ENCODE measurements around the gene TTC36. TPM values are rescaled to one million over a fixed set of nuclear protein-coding genes. Genes with fewer than 3 reads are reported as not detected.

The TTC36 gene
- total RNA-seq, 1 experiment from 2014 or later, result 0.38 TPM

DNA sequence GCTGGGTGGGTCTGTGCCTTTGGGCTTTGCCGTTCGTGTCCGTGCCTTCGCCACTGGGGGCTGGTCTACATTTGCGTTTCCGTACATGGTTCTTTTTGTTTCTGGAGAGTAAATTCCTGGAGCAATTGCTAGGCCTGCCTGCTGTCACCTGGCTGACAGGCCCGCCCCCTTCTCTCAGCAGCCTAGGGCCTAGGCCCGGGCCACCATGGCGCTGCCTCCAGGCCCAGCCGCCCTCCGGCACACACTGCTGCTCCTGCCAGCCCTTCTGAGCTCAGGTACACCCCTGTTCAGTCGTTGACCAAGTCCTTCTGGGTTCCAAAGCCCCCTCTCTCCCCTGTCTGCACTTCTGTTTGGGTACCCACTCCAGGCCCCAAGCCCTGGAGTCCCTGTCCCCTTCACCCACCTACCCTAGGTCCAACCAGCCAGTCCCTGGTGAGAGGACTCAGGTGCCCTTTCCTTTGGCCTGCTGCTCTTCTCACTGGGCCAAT lies 4.4 kb downstream of the TTC36 start:
- no peak for DNase-seq
- TF ChIP-seq, protein P1, sequence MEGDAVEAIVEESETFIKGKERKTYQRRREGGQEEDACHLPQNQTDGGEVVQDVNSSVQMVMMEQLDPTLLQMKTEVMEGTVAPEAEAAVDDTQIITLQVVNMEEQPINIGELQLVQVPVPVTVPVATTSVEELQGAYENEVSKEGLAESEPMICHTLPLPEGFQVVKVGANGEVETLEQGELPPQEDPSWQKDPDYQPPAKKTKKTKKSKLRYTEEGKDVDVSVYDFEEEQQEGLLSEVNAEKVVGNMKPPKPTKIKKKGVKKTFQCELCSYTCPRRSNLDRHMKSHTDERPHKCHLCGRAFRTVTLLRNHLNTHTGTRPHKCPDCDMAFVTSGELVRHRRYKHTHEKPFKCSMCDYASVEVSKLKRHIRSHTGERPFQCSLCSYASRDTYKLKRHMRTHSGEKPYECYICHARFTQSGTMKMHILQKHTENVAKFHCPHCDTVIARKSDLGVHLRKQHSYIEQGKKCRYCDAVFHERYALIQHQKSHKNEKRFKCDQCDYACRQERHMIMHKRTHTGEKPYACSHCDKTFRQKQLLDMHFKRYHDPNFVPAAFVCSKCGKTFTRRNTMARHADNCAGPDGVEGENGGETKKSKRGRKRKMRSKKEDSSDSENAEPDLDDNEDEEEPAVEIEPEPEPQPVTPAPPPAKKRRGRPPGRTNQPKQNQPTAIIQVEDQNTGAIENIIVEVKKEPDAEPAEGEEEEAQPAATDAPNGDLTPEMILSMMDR (IDR thresholded peaks at IDR 0.05; ENCODE audit: unreplicated experiment), result no peak
- CTCF ChIA-PET, result no interaction called here
- peak overlapping the region; percentile 75 for H3K4me3 Mint-ChIP-seq (ENCODE audit: low read depth, unreplicated experiment)
- peaks cover 33% of the 10 kb centered on the region for H3K36me3 Mint-ChIP-seq (ENCODE audit: insufficient read depth, unreplicated experiment)
- no peaks in the 10 kb centered on the region for H3K9me3 Mint-ChIP-seq (ENCODE audit: low read depth, unreplicated experiment)
- no TSS peak for BruUV-seq (replicated peaks)
- intact Hi-C loops (cut with micrococcal nuclease; ENCODE audit: unreplicated experiment), result no loop called here
- peaks cover 13% of the 10 kb centered on the region for H3K4me1 Mint-ChIP-seq (ENCODE audit: low read depth, unreplicated experiment)
- H3K27ac Mint-ChIP-seq (ENCODE audit: unreplicated experiment), result no peak overlapping the region
- no peaks in the 10 kb centered on the region for H3K27me3 Mint-ChIP-seq (ENCODE audit: unreplicated experiment)

GRCh38 chr11:118532091-118532490 lies 4.8 kb downstream of the TTC36 start:
- H3K4me3 Mint-ChIP-seq (ENCODE audit: low read depth, unreplicated experiment), result peak overlapping the region; percentile 75
- no peak for DNase-seq
- no peaks in the 10 kb centered on the region for H3K9me3 Mint-ChIP-seq (ENCODE audit: low read depth, unreplicated experiment)
- intact Hi-C loops (cut with micrococcal nuclease; ENCODE audit: unreplicated experiment), result no loop called here
- BruUV-seq (replicated peaks), result no TSS peak
- CTCF ChIA-PET, result no interaction called here
- H3K27ac Mint-ChIP-seq (ENCODE audit: unreplicated experiment), result no peak overlapping the region
- H3K27me3 Mint-ChIP-seq (ENCODE audit: unreplicated experiment), result no peaks in the 10 kb centered on the region
- peaks cover 13% of the 10 kb centered on the region for H3K4me1 Mint-ChIP-seq (ENCODE audit: low read depth, unreplicated experiment)
- TF ChIP-seq, protein P1 (IDR thresholded peaks at IDR 0.05; ENCODE audit: unreplicated experiment), result no peak
- peaks cover 30% of the 10 kb centered on the region for H3K36me3 Mint-ChIP-seq (ENCODE audit: insufficient read depth, unreplicated experiment)

- no peak for DNase-seq
- CTCF ChIA-PET, result interaction anchor here (0.6 kb wide), 1 partner anchor 80 kb away, joined by 3 read pairs; no protein-coding TSS in a partner anchor
- TF ChIP-seq, protein P1 (IDR thresholded peaks at IDR 0.05; ENCODE audit: unreplicated experiment), result no peak
- Mint-ChIP-seq H3K36me3 (ENCODE audit: insufficient read depth, unreplicated experiment) (peaks cover 26% of the 10 kb centered on the region), H3K4me3 (ENCODE audit: low read depth, unreplicated experiment) (no peak overlapping the region), H3K4me1 (ENCODE audit: low read depth, unreplicated experiment) (peaks cover 13% of the 10 kb centered on the region), H3K27ac (ENCODE audit: unreplicated experiment) (no peak overlapping the region), H3K9me3 (ENCODE audit: low read depth, unreplicated experiment) (no peaks in the 10 kb centered on the region), H3K27me3 (ENCODE audit: unreplicated experiment) (no peaks in the 10 kb centered on the region)
- BruUV-seq (replicated peaks), result no TSS peak
- intact Hi-C loops (cut with micrococcal nuclease; ENCODE audit: unreplicated experiment), result no loop called here
Observed at GRCh38 chr11:118532852-118533768, 5.8 kb downstream of the TTC36 start.

- H3K27ac Mint-ChIP-seq (ENCODE audit: unreplicated experiment), result no peak overlapping the region
- no peak for DNase-seq
- CTCF ChIA-PET, result interaction anchor here (0.6 kb wide), 1 partner anchor 81 kb away, joined by 3 read pairs; no protein-coding TSS in a partner anchor
- H3K4me1 Mint-ChIP-seq (ENCODE audit: low read depth, unreplicated experiment), result peaks cover 10% of the 10 kb centered on the region
- intact Hi-C loops (cut with micrococcal nuclease; ENCODE audit: unreplicated experiment), result no loop called here
- BruUV-seq (replicated peaks), result no TSS peak
- H3K4me3 Mint-ChIP-seq (ENCODE audit: low read depth, unreplicated experiment), result no peak overlapping the region
- H3K27me3 Mint-ChIP-seq (ENCODE audit: unreplicated experiment), result no peaks in the 10 kb centered on the region
- H3K36me3 Mint-ChIP-seq (ENCODE audit: insufficient read depth, unreplicated experiment), result peaks cover 24% of the 10 kb centered on the region
- H3K9me3 Mint-ChIP-seq (ENCODE audit: low read depth, unreplicated experiment), result no peaks in the 10 kb centered on the region
- TF ChIP-seq, protein P1 (IDR thresholded peaks at IDR 0.05; ENCODE audit: unreplicated experiment), result no peak
Observed at GRCh38 chr11:118533769-118534729, 6.8 kb downstream of the TTC36 start.

Data from Calu3 (cell line).